ENCODE measurements around the gene MAFB.

MAFB gene

DNA sequence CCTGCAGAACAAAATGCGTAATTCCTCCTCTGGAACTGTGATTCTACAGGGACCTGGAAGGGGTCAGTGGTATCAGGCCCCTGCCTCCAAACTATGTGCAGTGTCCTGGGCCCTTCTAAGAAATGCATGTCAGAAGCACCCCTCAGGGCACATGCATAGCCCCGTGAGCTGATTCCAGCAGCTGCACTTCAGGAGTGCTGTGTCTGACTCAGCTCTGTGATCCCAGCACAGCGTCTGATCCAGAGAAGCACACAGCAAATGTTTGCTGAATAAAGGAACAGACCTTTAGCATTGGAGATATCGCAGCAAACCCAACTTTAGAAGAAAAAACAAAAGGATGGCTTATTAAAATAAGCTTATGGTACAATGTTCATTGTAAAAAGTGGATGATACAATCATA, 15.8 kb upstream of the MAFB start:
- H3K4me3 ChIP-seq (ENCODE audit: low read depth, low read length), result no peak overlapping the region
- no peak for DNase-seq (ENCODE audit: low read depth)
- TF ChIP-seq, protein P1, sequence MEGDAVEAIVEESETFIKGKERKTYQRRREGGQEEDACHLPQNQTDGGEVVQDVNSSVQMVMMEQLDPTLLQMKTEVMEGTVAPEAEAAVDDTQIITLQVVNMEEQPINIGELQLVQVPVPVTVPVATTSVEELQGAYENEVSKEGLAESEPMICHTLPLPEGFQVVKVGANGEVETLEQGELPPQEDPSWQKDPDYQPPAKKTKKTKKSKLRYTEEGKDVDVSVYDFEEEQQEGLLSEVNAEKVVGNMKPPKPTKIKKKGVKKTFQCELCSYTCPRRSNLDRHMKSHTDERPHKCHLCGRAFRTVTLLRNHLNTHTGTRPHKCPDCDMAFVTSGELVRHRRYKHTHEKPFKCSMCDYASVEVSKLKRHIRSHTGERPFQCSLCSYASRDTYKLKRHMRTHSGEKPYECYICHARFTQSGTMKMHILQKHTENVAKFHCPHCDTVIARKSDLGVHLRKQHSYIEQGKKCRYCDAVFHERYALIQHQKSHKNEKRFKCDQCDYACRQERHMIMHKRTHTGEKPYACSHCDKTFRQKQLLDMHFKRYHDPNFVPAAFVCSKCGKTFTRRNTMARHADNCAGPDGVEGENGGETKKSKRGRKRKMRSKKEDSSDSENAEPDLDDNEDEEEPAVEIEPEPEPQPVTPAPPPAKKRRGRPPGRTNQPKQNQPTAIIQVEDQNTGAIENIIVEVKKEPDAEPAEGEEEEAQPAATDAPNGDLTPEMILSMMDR (IDR thresholded peaks at IDR 0.05; ENCODE audit: control insufficient read depth, extremely low read depth, insufficient read depth), result no peak

DNA sequence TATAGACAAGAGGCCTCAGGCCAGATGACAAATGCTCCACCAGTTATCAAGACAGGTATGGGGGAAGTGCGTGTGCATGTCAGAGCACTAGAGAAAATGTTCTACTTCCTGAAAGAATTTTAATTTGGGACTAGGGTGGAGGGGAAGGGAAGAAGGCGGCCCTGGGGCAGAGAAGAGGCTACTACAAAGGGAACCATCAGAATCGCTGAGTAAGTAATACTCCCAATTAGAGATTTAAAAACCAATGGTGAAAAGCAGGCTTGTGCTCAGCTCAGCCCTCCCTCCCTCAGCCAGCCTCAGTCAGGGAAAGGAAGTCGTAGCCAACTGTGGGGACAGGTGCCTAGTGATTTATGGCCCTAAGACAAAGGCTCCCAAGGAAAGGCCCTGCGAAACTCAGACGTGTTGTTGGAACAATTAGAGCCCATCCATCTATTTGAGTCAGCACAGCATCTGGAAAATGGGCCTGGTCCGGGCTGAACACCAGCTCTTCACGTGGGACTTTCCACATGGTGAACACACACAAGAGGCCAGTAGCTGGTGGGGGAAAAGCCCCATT, 15.0 kb upstream of the MAFB start:
- H3K4me3 ChIP-seq (ENCODE audit: low read depth, low read length), result no peak overlapping the region
- TF ChIP-seq, protein P1 (IDR thresholded peaks at IDR 0.05; ENCODE audit: control insufficient read depth, extremely low read depth, insufficient read depth), result no peak
- no peak for DNase-seq (ENCODE audit: low read depth)

DNA sequence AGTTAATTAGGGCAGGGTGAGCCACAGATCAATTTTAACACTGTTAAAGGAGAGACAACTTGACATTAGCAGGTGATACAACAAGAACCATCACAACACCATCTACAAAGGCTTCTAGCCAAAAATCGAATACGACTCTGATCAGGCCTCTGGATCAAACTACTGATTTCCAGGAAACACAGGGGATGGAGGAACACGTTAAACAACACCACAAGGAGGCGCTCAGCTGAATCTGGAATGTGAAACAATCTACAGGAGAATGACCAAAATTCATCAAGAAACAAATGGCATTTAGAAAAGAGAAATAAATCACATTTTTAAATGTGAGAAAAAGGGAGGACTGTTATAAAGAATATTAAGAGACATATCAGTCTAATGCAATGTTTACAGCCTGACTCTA, 13.5 kb upstream of the MAFB start:
- DNase-seq (ENCODE audit: low read depth), result no peak

DNA sequence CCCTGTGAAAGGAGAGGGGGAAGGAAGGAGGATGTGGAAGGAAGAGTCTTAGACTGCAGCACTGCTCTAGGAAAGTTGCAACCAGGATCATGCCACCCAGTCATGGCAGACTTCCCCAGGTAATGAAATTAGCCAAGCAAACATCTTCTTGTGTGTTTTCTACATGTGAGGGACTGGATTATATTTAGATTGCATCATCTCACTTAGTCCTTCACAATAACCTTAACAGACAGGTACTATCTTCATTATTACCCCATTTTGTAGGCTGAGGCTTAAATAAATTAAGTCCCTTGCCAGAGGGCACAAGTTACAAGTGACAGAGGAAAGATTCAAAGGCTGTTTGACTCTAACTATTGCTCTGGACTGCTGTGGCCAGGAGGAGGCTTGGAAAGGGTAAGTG, 9.7 kb upstream of the MAFB start:
- H3K4me3 ChIP-seq (ENCODE audit: low read depth, low read length), result no peak overlapping the region
- DNase-seq (ENCODE audit: low read depth), result no peak
- TF ChIP-seq, protein P1 (IDR thresholded peaks at IDR 0.05; ENCODE audit: control insufficient read depth, extremely low read depth, insufficient read depth), result no peak

More for the DNA sequence above, 13.5 kb upstream of the MAFB start:
- TF ChIP-seq, protein P1 (IDR thresholded peaks at IDR 0.05; ENCODE audit: control insufficient read depth, extremely low read depth, insufficient read depth), result no peak
- H3K4me3 ChIP-seq (ENCODE audit: low read depth, low read length), result no peak overlapping the region

DNA sequence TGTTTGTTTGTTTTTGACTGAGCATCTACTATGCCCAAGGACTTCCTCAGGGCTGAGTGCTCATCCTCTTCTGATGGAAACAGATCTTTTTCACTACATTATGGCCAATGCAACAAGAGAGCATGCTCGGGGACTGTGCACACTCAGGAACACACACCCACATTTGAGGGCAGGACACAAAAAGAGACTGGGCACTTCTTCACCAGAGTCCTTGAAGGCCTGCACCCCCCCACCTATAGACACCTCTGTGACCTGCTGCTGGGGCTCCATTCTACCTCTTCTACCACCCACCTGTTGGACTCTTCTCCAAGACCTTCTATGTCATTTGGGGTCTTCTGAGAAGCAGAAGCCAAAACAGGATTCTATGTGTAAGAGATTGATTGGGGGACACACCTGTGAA, 9.2 kb upstream of the MAFB start:
- no peak for DNase-seq (ENCODE audit: low read depth)
- H3K4me3 ChIP-seq (ENCODE audit: low read depth, low read length), result no peak overlapping the region
- TF ChIP-seq, protein P1 (IDR thresholded peaks at IDR 0.05; ENCODE audit: control insufficient read depth, extremely low read depth, insufficient read depth), result no peak

DNA sequence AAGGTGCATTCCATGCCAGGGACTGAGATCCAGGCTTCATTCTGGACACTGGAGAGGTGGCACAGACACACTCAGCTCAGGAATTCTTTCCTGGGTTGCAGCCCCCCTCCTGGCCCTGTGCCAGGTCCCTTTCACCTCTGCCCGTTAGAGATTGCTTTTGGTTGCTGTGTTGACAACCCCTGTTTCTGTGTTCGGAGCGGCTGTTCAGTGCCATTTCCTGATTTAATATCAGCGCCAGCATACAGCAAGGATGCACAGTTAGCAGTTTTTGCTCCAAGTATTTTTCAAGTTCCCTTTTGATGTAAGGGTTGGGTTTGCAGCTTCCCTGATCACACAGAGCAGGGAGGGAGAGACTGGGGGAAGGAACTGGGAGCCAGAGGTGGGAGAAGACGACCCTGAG, 8.5 kb upstream of the MAFB start:
- TF ChIP-seq, protein P1 (IDR thresholded peaks at IDR 0.05; ENCODE audit: control insufficient read depth, extremely low read depth, insufficient read depth), result no peak
- DNase-seq (ENCODE audit: low read depth), result no peak
- H3K4me3 ChIP-seq (ENCODE audit: low read depth, low read length), result no peak overlapping the region

DNA sequence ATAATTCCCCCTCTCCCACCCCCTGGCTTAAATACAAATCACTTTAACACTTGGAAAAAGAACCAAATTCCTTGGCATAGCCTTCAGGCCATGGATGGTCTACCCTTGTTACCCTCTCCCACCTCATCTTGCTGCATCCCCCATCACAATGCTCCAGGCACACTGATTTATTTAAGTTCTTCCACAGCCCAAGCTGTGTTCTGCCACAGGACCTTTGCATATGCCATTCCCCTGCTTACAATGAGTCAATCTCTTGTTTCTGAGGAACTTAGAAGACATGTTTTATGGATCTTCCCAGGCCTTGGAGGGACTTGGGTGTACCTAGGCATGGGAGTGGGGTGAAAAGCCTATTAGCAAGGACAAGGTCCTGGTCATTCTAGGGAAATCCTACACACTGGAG, 6.2 kb upstream of the MAFB start:
- no peak for DNase-seq (ENCODE audit: low read depth)
- TF ChIP-seq, protein P1 (IDR thresholded peaks at IDR 0.05; ENCODE audit: control insufficient read depth, extremely low read depth, insufficient read depth), result no peak
- no peak overlapping the region for H3K4me3 ChIP-seq (ENCODE audit: low read depth, low read length)

All from LNCaP clone FGC (cell line).